HG02885 (cell line): ENCODE measurements around the gene POU6F1.
"Not testable (repeated sequence)": the region's sequence is repeated elsewhere in the genome, so short reads cannot be mapped to it uniquely, and the experiment has no call there.

Source experiments
- ATAC-seq: cut with Tn5 transposase; IDR thresholded peaks from one replicate; pipeline ENCODE4 v1.9.1; 2021; ENCODE audit warnings: mild to moderate bottlenecking; ENCODE audit not compliant: unreplicated experiment, poor library complexity

The POU6F1 gene

GRCh38 chr12:51229116-51229809 is 11.4 kb upstream of the POU6F1 start:
- ATAC-seq: no peak

- no peak for ATAC-seq
Observed at GRCh38 chr12:51227962-51228361, 10.1 kb upstream of the POU6F1 start.

- ATAC-seq: not testable (repeated sequence)
Observed at GRCh38 chr12:51227112-51227511, 9.2 kb upstream of the POU6F1 start.

- ATAC-seq: no peak
Observed at GRCh38 chr12:51225771-51226170, 7.9 kb upstream of the POU6F1 start.

GRCh38 chr12:51225234-51225633 is 7.4 kb upstream of the POU6F1 start:
- no peak for ATAC-seq

GRCh38 chr12:51224625-51225024 is 6.8 kb upstream of the POU6F1 start:
- no peak for ATAC-seq

GRCh38 chr12:51222461-51222860 is 4.6 kb upstream of the POU6F1 start:
- no peak for ATAC-seq

GRCh38 chr12:51219857-51220256 is 2.0 kb upstream of the POU6F1 start:
- ATAC-seq: not testable (repeated sequence)

GRCh38 chr12:51219322-51219721 is 1.5 kb upstream of the POU6F1 start:
- no peak for ATAC-seq

GRCh38 chr12:51218607-51219161 is 822 bp upstream of the POU6F1 start:
- ATAC-seq: no peak

- peak; percentile 68 for ATAC-seq
Observed at GRCh38 chr12:51217133-51217967, 512 bp downstream of the POU6F1 start.

- no peak for ATAC-seq
Observed at GRCh38 chr12:51216642-51217041, 1.2 kb downstream of the POU6F1 start.

GRCh38 chr12:51214895-51215294 is 3.0 kb downstream of the POU6F1 start:
- no peak for ATAC-seq

GRCh38 chr12:51210690-51211395 is 7.0 kb downstream of the POU6F1 start:
- ATAC-seq: no peak

- ATAC-seq: no peak
Observed at GRCh38 chr12:51209259-51209658, 8.6 kb downstream of the POU6F1 start.

GRCh38 chr12:51208016-51208660 is 9.7 kb downstream of the POU6F1 start:
- no peak for ATAC-seq

- no peak for ATAC-seq
Observed at GRCh38 chr12:51205350-51205749, 12.5 kb downstream of the POU6F1 start.

- ATAC-seq: no peak
Observed at GRCh38 chr12:51202718-51203117, 15.1 kb downstream of the POU6F1 start.

- ATAC-seq: no peak
Observed at GRCh38 chr12:51200806-51201205, 17.1 kb downstream of the POU6F1 start.

- no peak for ATAC-seq
Observed at GRCh38 chr12:51200156-51200555, 17.7 kb downstream of the POU6F1 start.
